GM12878 (cell line): ENCODE measurements around the gene SF3B4. TPM values are rescaled to one million over a fixed set of nuclear protein-coding genes. Genes with fewer than 3 reads are reported as not detected.

Experiments
- ATAC-seq: fragments of 200-7000 bp; cut with Tn5 transposase; 3 replicates; pipeline ENCODE4 v1.9.1; 2020; ENCODE audit warnings: mild to moderate bottlenecking, moderate library complexity
- BruUV-seq: library from RNA; stranded (reverse); fragments of 400-500 nt; replicated peaks from 2 replicates; lab custom pipeline; 2021; lab: Mats Ljungman, UMichigan
- CTCF ChIA-PET: fragments of 300-600 bp; sonication (Branson Sonifier 250); formaldehyde crosslinking; extraction: SDS; loops from one replicate; lab custom pipeline; 2021; ENCODE audit warnings: inconsistent platforms; lab: Yijun Ruan, JAX
- POLR2A ChIA-PET: fragments of 350-600 bp; formaldehyde crosslinking; extraction: SDS; loops from one replicate; lab custom pipeline; 2021; ENCODE audit warnings: inconsistent platforms; lab: Charles Lee
- RAD21 ChIA-PET: fragments of 300-600 bp; sonication (Branson Sonifier 250); formaldehyde crosslinking; loops from one replicate; lab custom pipeline; 2023; ENCODE audit warnings: antibody characterized with exemption; ENCODE audit not compliant: unreplicated experiment; lab: Charles Lee
- SMC1A ChIA-PET: fragments of 300-600 bp; sonication (Branson Sonifier 250); formaldehyde crosslinking; loops from one replicate; lab custom pipeline; 2023; ENCODE audit not compliant: unreplicated experiment, uncharacterized antibody; lab: Charles Lee
- DNase-seq: peaks from one replicate; pipeline ENCODE4 v3.0.0-alpha.2; 2011; ENCODE audit warnings: low read depth, low spot score
- FAIRE-seq: peaks from 3 replicates; lab custom pipeline; 2011; peaks lifted over from hg19 to GRCh38; lab: Jason Lieb, UNC
- H2AFZ ChIP-seq: 2 replicates; pipeline ENCODE4 v1.6.0; 2011; ENCODE audit warnings: low read depth, low read length, control low read depth; ENCODE audit not compliant: control insufficient read depth
- H3K27ac ChIP-seq: 2 replicates; pipeline ENCODE4 v1.5.1; 2011; ENCODE audit warnings: control low read depth; ENCODE audit not compliant: control insufficient read depth, insufficient read depth
- H3K27me3 ChIP-seq, 2 experiments: replicated peaks in 1 of 2; 2 replicates each; pipeline versions ENCODE4 v1.6.0 to v1.6.1; 2011; ENCODE audit warnings: low read length in 1 of 2; ENCODE audit not compliant: control insufficient read depth in 2 of 2, insufficient read depth in 2 of 2
- H3K36me3 ChIP-seq, 2 experiments: 2 replicates each; pipeline ENCODE4 v1.5.1; 2011; ENCODE audit warnings: low read length in 1 of 2; ENCODE audit not compliant: control insufficient read depth in 2 of 2, insufficient read depth in 2 of 2
- H3K4me1 ChIP-seq: 2 replicates; pipeline ENCODE4 v1.6.1; 2011; ENCODE audit warnings: mild to moderate bottlenecking, low read length, moderate library complexity, mixed read lengths; ENCODE audit not compliant: control insufficient read depth, insufficient read depth
- H3K4me2 ChIP-seq: 2 replicates; pipeline ENCODE4 v1.6.0; 2011; ENCODE audit warnings: control low read depth; ENCODE audit not compliant: control insufficient read depth, insufficient read depth
- H3K4me3 ChIP-seq: fragments of 200-600 bp; sonication (generic); 2 replicates; pipeline ENCODE4 v1.5.1; 2016
- H3K79me2 ChIP-seq: 2 replicates; pipeline ENCODE4 v1.6.0; 2011; ENCODE audit warnings: low read length; ENCODE audit not compliant: control insufficient read depth, insufficient read depth
- H3K9ac ChIP-seq: 2 replicates; pipeline ENCODE4 v1.8.0; 2011; ENCODE audit warnings: low read length, control low read depth, mixed read lengths; ENCODE audit not compliant: control insufficient read depth, insufficient read depth
- H3K9me3 ChIP-seq: replicated peaks from 3 replicates; pipeline ENCODE4 v1.5.1; 2011; ENCODE audit warnings: mild to moderate bottlenecking, low read length; ENCODE audit not compliant: control insufficient read depth, insufficient read depth
- H4K20me1 ChIP-seq: 2 replicates; pipeline ENCODE4 v1.6.0; 2011; ENCODE audit not compliant: control insufficient read depth, insufficient read depth
- MEF2A ChIP-seq: IDR thresholded peaks from 2 replicates; pipeline ENCODE4 v1.6.1; 2011; ENCODE audit warnings: low read depth, mild to moderate bottlenecking, low read length, moderate library complexity; ENCODE audit not compliant: insufficient read depth
- MLLT1 ChIP-seq: fragments of 450-650 bp; IDR thresholded peaks from 2 replicates; pipeline ENCODE4 v1.6.1; 2016; ENCODE audit warnings: mild to moderate bottlenecking
- WGBS: methylation state at CpG from one replicate; pipeline ENCODE4 v1.1.6; 2016; ENCODE audit warnings: low lambda C conversion rate; ENCODE audit not compliant: insufficient replicate concordance, insufficient coverage; ENCODE audit errors: missing lambda C conversion rate; 5-methylcytosine and 5-hydroxymethylcytosine counted together
- in situ Hi-C: fragments of 300-500 bp; cut with MboI; formaldehyde crosslinking; loops from 9 replicates; pipeline ENCODE4 v1.14.3; 2018; ENCODE audit warnings: mixed read lengths
- intact Hi-C: fragments of 100-400 bp; cut with micrococcal nuclease; formaldehyde crosslinking; loops from one replicate; pipeline ENCODE4 v1.14.2; 2022; ENCODE audit not compliant: unreplicated experiment
- polyA plus RNA-seq, 11 experiments: library from polyadenylated mRNA; depleted of rRNA in 4 of 11; unstranded in 6 of 11; stranded (reverse) in 5 of 11; fragments of >200 nt; fragmentation: Nextera tagmentation in 4 of 11; fragmentation: Illumina TruSeq in 1 of 11; extraction: Ambion mirVana in 4 of 11; extraction: Trizol in 1 of 11; gene quantifications; 1 replicate in 1 of 11; 2 replicates in 10 of 11; pipeline versions ENCODE4 v1.2.1 to v1.2.3, GENCODE V29; 2011 to 2016; ENCODE audit warnings: inconsistent platforms in 2 of 11, missing spikeins in 2 of 11, low read depth in 1 of 11
- total RNA-seq, 4 experiments: library from RNA; depleted of rRNA in 3 of 4; stranded (reverse); fragments of >200 nt in 3 of 4; fragmentation: Illumina TruSeq in 1 of 4; extraction: Trizol in 1 of 4; gene quantifications; 2 replicates each; pipeline versions ENCODE4 v1.2.1 to v1.2.3, GENCODE V29; 2013 to 2021

SF3B4 gene
- total and polyA plus RNA-seq, 10 of the 15 experiments (the other 5 are each of a cell fraction or from before 2014, with no cell fraction given) = 1.9 to 146 (median 27.5) TPM

- WGBS = 90% methylated on average over 6 of the region's 6 CpGs
Observed at GRCh38 chr1:149888999-149889289, 38.7 kb downstream of the SF3B4 start.

More at GRCh38 chr1:149888999-149889289, 38.7 kb downstream of the SF3B4 start:
- TF ChIP-seq MLLT1 (peak; percentile 94), MEF2A (no peak)
- Histone ChIP-seq H3K79me2 (peaks cover 17% of the 10 kb centered on the region), H4K20me1 (no peaks in the 10 kb centered on the region), H3K4me3 (peak overlapping the region; percentile 68), H3K9ac (peak overlapping the region; percentile 60; the same call in 1 of the 2 replicates), H3K4me2 (peak overlapping the region; percentile 55), H2AFZ (peak overlapping the region; percentile 78), H3K9me3 (no peaks in the 10 kb centered on the region), H3K4me1 (no peaks in the 10 kb centered on the region), H3K36me3 (no peaks in the 10 kb centered on the region), H3K27me3 (no peaks in the 10 kb centered on the region), H3K27ac (peak overlapping the region; percentile 83)
- in situ Hi-C loops = no loop called here
- FAIRE-seq = no peak
- SMC1A ChIA-PET = interaction anchor here (0.8 to 3.1 kb wide), 10 partner anchors 13 to 298 kb away, joined by 3 to 13 read pairs (median 4); partner anchors contain the start of gene VPS45
- no peak for DNase-seq
- intact Hi-C loops = loop anchor here (1.0 kb wide), 2 partner anchors 10 to 161 kb away; partner anchors contain the start of gene BOLA1
- no TSS peak for BruUV-seq
- no peak for ATAC-seq
- CTCF ChIA-PET = interaction anchor here (0.6 to 3.2 kb wide), 12 partner anchors 11 to 280 kb away, joined by 3 to 20 read pairs (median 6); partner anchors contain the start of gene BOLA1
- RAD21 ChIA-PET = interaction anchor here (0.8 to 2.2 kb wide), 7 partner anchors 14 to 277 kb away, joined by 3 to 6 read pairs (median 5); no protein-coding TSS in a partner anchor
- POLR2A ChIA-PET = interaction anchor here (0.6 to 4.0 kb wide), 8 partner anchors 40 to 272 kb away, joined by 3 to 57 read pairs (median 4); partner anchors contain the start of gene SF3B4
